Measurements from ENCODE around the gene VAPA. TPM values are rescaled to one million over a fixed set of nuclear protein-coding genes. Genes with fewer than 3 reads are reported as not detected.
A peak's percentile ranks its signal among the peaks of the same experiment; 100 is the strongest.

The VAPA gene
- total RNA-seq, 2 donors from 2014 or later, result 122 to 168 TPM

DNA sequence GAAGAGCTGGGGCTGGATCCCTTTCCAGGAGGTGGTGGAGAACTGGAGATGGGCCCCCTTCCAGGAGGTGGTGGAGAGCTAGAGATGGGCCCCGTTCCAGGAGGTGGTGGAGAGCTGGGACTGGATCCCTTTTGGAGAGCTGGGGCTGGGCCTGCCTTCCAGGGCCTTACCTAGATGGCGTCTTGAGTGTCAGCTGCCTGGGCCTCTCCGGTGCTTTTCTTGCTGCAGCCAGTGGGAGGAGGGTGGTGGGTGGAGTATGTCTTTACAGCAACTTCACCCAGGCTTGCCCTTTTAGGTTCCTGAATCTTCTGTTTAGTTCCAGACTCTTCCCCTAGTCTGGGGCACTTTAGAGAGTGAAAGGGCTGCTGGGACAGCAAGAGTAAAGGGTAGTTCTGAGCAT lies 47.2 kb upstream of the VAPA start:
- Mint-ChIP-seq H3K4me1 (peaks cover 30% of the 10 kb centered on the region), H3K27ac (no peak overlapping the region), H3K9me3 (peaks cover 31% of the 10 kb centered on the region), H3K27me3 (ENCODE audit: insufficient read depth) (peaks cover 6% of the 10 kb centered on the region), H3K4me3 (no peak overlapping the region), H3K36me3 (ENCODE audit: low read depth) (no peaks in the 10 kb centered on the region)
- peaks cover 28% of the 10 kb centered on the region for H3K9me3 ChIP-seq (ENCODE audit: control insufficient read depth, low read length)
- no peak overlapping the region for H3K27ac ChIP-seq (ENCODE audit: low read depth, low read length)
- 100% methylated on average over 1 to 3 of the region's 3 CpGs for WGBS, 2 experiments (ENCODE audit: insufficient coverage in 1 of 2, insufficient read length in 1 of 2)
- H3K27me3 ChIP-seq (ENCODE audit: control insufficient read depth, insufficient read depth, low read length, poor library complexity, severe bottlenecking), result no peaks in the 10 kb centered on the region
- no peak for TF ChIP-seq CTCF (conservative IDR thresholded peaks at IDR 0.05)
- no peaks in the 10 kb centered on the region for H3K36me3 ChIP-seq (ENCODE audit: control insufficient read depth, insufficient read depth, low read length)
- H3K4me1 ChIP-seq (ENCODE audit: control insufficient read depth, insufficient read depth, low read length), result peaks cover 11% of the 10 kb centered on the region
- H3K4me3 ChIP-seq (ENCODE audit: low read length), result no peak overlapping the region
- H3K9ac ChIP-seq (ENCODE audit: extremely low read depth, low read length, poor library complexity, severe bottlenecking), result no peak overlapping the region
- DNase-seq, result no peak

DNA sequence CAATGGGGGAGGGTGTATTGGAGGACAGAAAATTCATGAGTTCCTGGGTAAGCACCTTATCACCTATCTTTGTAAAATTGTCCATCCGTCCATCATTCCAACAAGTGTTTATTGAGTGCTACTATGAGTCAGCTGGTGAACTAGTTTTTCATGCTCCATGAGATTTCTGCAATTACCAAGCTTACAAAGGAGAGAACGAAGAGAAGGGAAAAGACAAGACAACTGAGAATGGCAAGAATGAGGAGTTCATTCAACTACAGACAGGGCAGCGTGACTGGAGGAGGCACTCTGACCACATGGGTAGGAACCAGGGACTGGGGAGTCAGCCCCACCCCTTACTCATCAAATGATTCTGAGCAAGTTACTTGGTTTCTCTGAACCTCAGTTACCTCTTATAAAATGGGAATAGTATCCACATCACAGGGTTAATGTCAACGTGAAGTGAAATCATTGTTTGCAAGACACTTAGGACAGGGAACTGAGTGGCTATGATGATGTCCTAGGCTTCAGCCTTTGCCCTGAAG lies 46.7 kb upstream of the VAPA start:
- Histone ChIP-seq H3K27me3 (ENCODE audit: control insufficient read depth, insufficient read depth, low read length, poor library complexity, severe bottlenecking) (peaks cover 2% of the 10 kb centered on the region), H3K4me3 (ENCODE audit: low read length) (no peak overlapping the region), H3K9me3 (ENCODE audit: control insufficient read depth, low read length) (peaks cover 28% of the 10 kb centered on the region), H3K36me3 (ENCODE audit: control insufficient read depth, insufficient read depth, low read length) (no peaks in the 10 kb centered on the region), H3K4me1 (ENCODE audit: control insufficient read depth, insufficient read depth, low read length) (peaks cover 11% of the 10 kb centered on the region), H3K9ac (ENCODE audit: extremely low read depth, low read length, poor library complexity, severe bottlenecking) (no peak overlapping the region), H3K27ac (ENCODE audit: low read depth, low read length) (no peak overlapping the region)
- no peak overlapping the region for H3K4me3 Mint-ChIP-seq
- H3K27ac Mint-ChIP-seq, result no peak overlapping the region
- no peak for DNase-seq
- peaks cover 31% of the 10 kb centered on the region for H3K9me3 Mint-ChIP-seq
- TF ChIP-seq CTCF (conservative IDR thresholded peaks at IDR 0.05), result no peak
- peaks cover 7% of the 10 kb centered on the region for H3K27me3 Mint-ChIP-seq (ENCODE audit: insufficient read depth)
- 95 to 97% methylated on average over 4 of the region's 4 CpGs for WGBS, 2 experiments (ENCODE audit: insufficient coverage in 1 of 2, insufficient read length in 1 of 2)
- H3K4me1 Mint-ChIP-seq, result peaks cover 30% of the 10 kb centered on the region
- H3K36me3 Mint-ChIP-seq (ENCODE audit: low read depth), result no peaks in the 10 kb centered on the region

DNA sequence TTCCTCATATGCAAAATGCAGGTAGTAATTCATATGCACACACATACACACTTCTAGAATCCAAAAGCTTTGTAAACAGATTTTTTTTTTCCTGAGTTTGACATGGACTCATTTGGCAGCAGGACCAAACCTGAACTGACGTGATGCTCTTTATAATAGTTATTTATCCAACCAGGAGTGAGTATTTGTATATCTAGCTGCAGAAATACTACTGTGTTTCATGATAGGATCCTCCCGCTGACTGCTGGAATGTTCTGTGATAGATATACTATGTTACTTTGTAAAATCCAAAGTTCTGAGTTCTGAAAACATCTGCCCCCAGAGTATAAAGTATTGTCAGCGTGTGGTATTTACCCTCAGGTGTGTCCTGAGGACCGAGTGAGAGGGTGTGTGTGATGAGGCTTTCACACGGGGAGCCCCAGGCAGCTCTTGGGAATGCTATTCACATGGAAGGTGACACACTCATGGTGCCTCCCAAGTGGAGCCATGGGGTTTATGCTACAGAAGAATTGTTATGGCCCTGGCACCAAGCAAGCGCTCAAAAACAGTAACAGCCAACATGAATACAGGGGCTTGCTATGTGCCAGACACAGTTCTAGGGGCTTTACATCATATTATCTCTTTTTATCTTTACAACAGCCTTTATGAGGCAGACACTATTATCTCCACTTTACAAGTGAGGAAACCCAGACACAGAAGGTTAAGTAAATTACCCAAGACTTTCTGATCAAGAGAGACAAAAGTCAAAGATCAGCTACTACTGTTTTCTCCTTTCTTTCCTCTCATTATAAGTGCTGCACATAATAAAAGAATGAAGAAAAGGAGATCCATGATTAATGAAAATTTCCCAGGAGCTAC lies 44.7 kb upstream of the VAPA start:
- DNase-seq, result peak; percentile 56
- Histone ChIP-seq H3K27me3 (ENCODE audit: control insufficient read depth, insufficient read depth, low read length, poor library complexity, severe bottlenecking) (peaks cover 12% of the 10 kb centered on the region), H3K27ac (ENCODE audit: low read depth, low read length) (no peak overlapping the region), H3K9me3 (ENCODE audit: control insufficient read depth, low read length) (peaks cover 28% of the 10 kb centered on the region), H3K4me1 (ENCODE audit: control insufficient read depth, insufficient read depth, low read length) (peaks cover 11% of the 10 kb centered on the region), H3K9ac (ENCODE audit: extremely low read depth, low read length, poor library complexity, severe bottlenecking) (no peak overlapping the region), H3K4me3 (ENCODE audit: low read length) (no peak overlapping the region), H3K36me3 (ENCODE audit: control insufficient read depth, insufficient read depth, low read length) (no peaks in the 10 kb centered on the region)
- Mint-ChIP-seq H3K4me1 (peaks cover 30% of the 10 kb centered on the region), H3K9me3 (peaks cover 31% of the 10 kb centered on the region), H3K27me3 (ENCODE audit: insufficient read depth) (peaks cover 19% of the 10 kb centered on the region), H3K27ac (peak overlapping the region; percentile 81), H3K36me3 (ENCODE audit: low read depth) (no peaks in the 10 kb centered on the region), H3K4me3 (no peak overlapping the region)
- WGBS, 2 experiments (ENCODE audit: insufficient coverage in 1 of 2, insufficient read length in 1 of 2), result 71 to 74% methylated on average over 5 to 6 of the region's 6 CpGs
- no peak for TF ChIP-seq CTCF (conservative IDR thresholded peaks at IDR 0.05)

Measured in endodermal cell (in vitro differentiated cells).